ENCODE measurements around the gene TDO2. TPM values are rescaled to one million over a fixed set of nuclear protein-coding genes. Genes with fewer than 3 reads are reported as not detected.

The TDO2 gene
- total RNA-seq, 2 donors from 2014 or later: not detected

DNA sequence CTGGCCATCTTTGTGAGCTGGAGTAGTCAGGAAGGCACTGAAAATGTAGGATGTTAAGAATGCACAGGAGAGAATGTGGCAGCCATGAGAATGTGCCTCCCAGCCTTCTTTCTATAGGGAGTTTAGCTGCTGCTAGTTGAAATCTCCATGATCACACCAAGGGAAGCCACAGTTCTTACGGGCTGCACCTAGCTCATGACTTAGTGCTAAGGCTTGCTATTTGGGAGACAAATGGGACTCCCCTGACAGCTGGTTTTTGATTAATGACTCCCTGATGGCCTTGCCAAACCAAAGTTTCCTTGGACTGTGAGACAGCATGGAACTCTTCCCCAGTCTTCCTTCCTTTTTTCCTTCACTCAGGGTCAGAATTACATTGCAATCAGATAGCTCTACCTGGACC, 41.0 kb downstream of the TDO2 start:
- H3K9ac ChIP-seq (ENCODE audit: extremely low read depth, low read length, poor library complexity, severe bottlenecking): no peak overlapping the region
- H3K27ac Mint-ChIP-seq: no peak overlapping the region
- H3K4me3 Mint-ChIP-seq: no peak overlapping the region
- no peaks in the 10 kb centered on the region for H3K36me3 Mint-ChIP-seq (ENCODE audit: low read depth)
- H3K9me3 Mint-ChIP-seq: no peaks in the 10 kb centered on the region
- TF ChIP-seq, protein P1, sequence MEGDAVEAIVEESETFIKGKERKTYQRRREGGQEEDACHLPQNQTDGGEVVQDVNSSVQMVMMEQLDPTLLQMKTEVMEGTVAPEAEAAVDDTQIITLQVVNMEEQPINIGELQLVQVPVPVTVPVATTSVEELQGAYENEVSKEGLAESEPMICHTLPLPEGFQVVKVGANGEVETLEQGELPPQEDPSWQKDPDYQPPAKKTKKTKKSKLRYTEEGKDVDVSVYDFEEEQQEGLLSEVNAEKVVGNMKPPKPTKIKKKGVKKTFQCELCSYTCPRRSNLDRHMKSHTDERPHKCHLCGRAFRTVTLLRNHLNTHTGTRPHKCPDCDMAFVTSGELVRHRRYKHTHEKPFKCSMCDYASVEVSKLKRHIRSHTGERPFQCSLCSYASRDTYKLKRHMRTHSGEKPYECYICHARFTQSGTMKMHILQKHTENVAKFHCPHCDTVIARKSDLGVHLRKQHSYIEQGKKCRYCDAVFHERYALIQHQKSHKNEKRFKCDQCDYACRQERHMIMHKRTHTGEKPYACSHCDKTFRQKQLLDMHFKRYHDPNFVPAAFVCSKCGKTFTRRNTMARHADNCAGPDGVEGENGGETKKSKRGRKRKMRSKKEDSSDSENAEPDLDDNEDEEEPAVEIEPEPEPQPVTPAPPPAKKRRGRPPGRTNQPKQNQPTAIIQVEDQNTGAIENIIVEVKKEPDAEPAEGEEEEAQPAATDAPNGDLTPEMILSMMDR (conservative IDR thresholded peaks at IDR 0.05): no peak
- no peaks in the 10 kb centered on the region for H3K27me3 Mint-ChIP-seq (ENCODE audit: insufficient read depth)
- H3K4me1 ChIP-seq (ENCODE audit: control insufficient read depth, insufficient read depth, low read length): no peaks in the 10 kb centered on the region
- H3K27ac ChIP-seq (ENCODE audit: low read depth, low read length): no peak overlapping the region
- no peaks in the 10 kb centered on the region for H3K27me3 ChIP-seq (ENCODE audit: control insufficient read depth, insufficient read depth, low read length, poor library complexity, severe bottlenecking)
- DNase-seq: no peak
- no peak overlapping the region for H3K4me3 ChIP-seq (ENCODE audit: low read length)
- H3K9me3 ChIP-seq (ENCODE audit: control insufficient read depth, low read length): no peaks in the 10 kb centered on the region
- 92 to 100% methylated on average over 1 of the region's 1 CpG for WGBS, 2 experiments (ENCODE audit: insufficient coverage in 1 of 2, insufficient read length in 1 of 2)
- no peaks in the 10 kb centered on the region for H3K36me3 ChIP-seq (ENCODE audit: control insufficient read depth, insufficient read depth, low read length)
- H3K4me1 Mint-ChIP-seq: peaks cover 2% of the 10 kb centered on the region

DNA sequence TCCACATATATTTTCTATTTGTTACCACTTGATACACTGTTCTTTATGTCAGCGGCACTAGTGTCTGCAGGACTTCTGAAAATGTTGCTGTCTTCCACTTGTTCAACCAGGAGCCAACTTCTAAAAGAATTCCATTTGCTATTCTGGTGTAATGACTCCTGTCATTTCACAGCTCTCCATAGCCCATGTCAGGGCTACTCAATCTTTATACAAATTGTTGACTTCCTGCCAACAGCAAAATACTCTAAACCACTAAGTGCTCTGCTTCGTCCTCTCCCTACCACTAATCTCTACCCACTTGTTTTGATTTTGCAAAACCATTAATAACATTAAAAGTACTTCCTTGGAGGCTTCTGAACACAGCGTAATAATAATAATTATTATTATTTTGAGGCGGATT, 43.0 kb downstream of the TDO2 start:
- Mint-ChIP-seq H3K27ac (no peak overlapping the region), H3K9me3 (no peaks in the 10 kb centered on the region), H3K27me3 (ENCODE audit: insufficient read depth) (no peaks in the 10 kb centered on the region), H3K4me1 (peaks cover 2% of the 10 kb centered on the region), H3K4me3 (no peak overlapping the region), H3K36me3 (ENCODE audit: low read depth) (no peaks in the 10 kb centered on the region)
- Histone ChIP-seq H3K9ac (ENCODE audit: extremely low read depth, low read length, poor library complexity, severe bottlenecking) (no peak overlapping the region), H3K36me3 (ENCODE audit: control insufficient read depth, insufficient read depth, low read length) (no peaks in the 10 kb centered on the region), H3K27ac (ENCODE audit: low read depth, low read length) (no peak overlapping the region), H3K27me3 (ENCODE audit: control insufficient read depth, insufficient read depth, low read length, poor library complexity, severe bottlenecking) (no peaks in the 10 kb centered on the region), H3K4me3 (ENCODE audit: low read length) (no peak overlapping the region), H3K4me1 (ENCODE audit: control insufficient read depth, insufficient read depth, low read length) (no peaks in the 10 kb centered on the region), H3K9me3 (ENCODE audit: control insufficient read depth, low read length) (no peaks in the 10 kb centered on the region)
- 90 to 97% methylated on average over 2 to 3 of the region's 4 CpGs for WGBS, 2 experiments (ENCODE audit: insufficient coverage in 1 of 2, insufficient read length in 1 of 2)
- DNase-seq: no peak
- TF ChIP-seq, protein P1 (conservative IDR thresholded peaks at IDR 0.05): no peak

DNA sequence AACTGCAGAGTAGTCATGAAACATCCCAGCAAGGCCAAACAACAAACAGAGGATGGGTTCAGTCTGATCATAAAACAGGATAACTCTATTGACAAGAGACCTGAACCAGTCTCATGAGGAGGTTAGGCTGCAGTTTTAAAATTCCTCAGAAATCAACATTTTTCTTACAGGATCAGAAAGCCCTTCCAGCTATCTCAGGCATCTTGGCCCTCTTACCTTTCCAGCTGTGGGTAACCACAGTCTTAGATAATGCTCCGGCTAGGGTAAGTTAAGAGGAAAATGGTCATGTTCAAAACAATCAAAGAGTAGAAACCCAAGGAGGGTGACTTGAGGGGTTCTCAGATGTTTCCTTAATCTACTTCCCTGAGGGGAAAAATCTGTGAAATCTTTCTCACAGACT, 45.0 kb downstream of the TDO2 start:
- no peaks in the 10 kb centered on the region for H3K36me3 ChIP-seq (ENCODE audit: control insufficient read depth, insufficient read depth, low read length)
- H3K9ac ChIP-seq (ENCODE audit: extremely low read depth, low read length, poor library complexity, severe bottlenecking): no peak overlapping the region
- H3K36me3 Mint-ChIP-seq (ENCODE audit: low read depth): no peaks in the 10 kb centered on the region
- no peak for DNase-seq
- no peaks in the 10 kb centered on the region for H3K27me3 Mint-ChIP-seq (ENCODE audit: insufficient read depth)
- H3K4me3 Mint-ChIP-seq: no peak overlapping the region
- no peaks in the 10 kb centered on the region for H3K9me3 ChIP-seq (ENCODE audit: control insufficient read depth, low read length)
- H3K27ac Mint-ChIP-seq: no peak overlapping the region
- H3K4me1 ChIP-seq (ENCODE audit: control insufficient read depth, insufficient read depth, low read length): no peaks in the 10 kb centered on the region
- H3K27ac ChIP-seq (ENCODE audit: low read depth, low read length): no peak overlapping the region
- H3K27me3 ChIP-seq (ENCODE audit: control insufficient read depth, insufficient read depth, low read length, poor library complexity, severe bottlenecking): no peaks in the 10 kb centered on the region
- 80 to 81% methylated on average over 1 of the region's 1 CpG for WGBS, 2 experiments (ENCODE audit: insufficient coverage in 1 of 2, insufficient read length in 1 of 2)
- peaks cover 2% of the 10 kb centered on the region for H3K4me1 Mint-ChIP-seq
- H3K9me3 Mint-ChIP-seq: no peaks in the 10 kb centered on the region
- TF ChIP-seq, protein P1 (conservative IDR thresholded peaks at IDR 0.05): no peak
- H3K4me3 ChIP-seq (ENCODE audit: low read length): no peak overlapping the region
